Kidney epithelial cell (primary cell): ENCODE results near the gene IER3. TPM values are rescaled to one million over a fixed set of nuclear protein-coding genes. Genes with fewer than 3 reads are reported as not detected.
A peak's percentile ranks its signal among the peaks of the same experiment; 100 is the strongest.
"Not testable (repeated sequence)": the region's sequence is repeated elsewhere in the genome, so short reads cannot be mapped to it uniquely, and the experiment has no call there.

Source experiments
- DNase-seq: peaks from one replicate; pipeline ENCODE4 v3.0.0-alpha.2; 2010; ENCODE audit warnings: low read depth
- H3K27me3 ChIP-seq: 2 replicates; pipeline ENCODE4 v1.6.0; 2011; ENCODE audit warnings: low read length; ENCODE audit not compliant: control insufficient read depth, insufficient read depth
- H3K36me3 ChIP-seq: 2 replicates; pipeline ENCODE4 v1.5.1; 2011; ENCODE audit warnings: low read length; ENCODE audit not compliant: control insufficient read depth, insufficient read depth
- H3K4me3 ChIP-seq: 2 replicates; pipeline ENCODE4 v1.5.1; 2011; ENCODE audit warnings: low read depth, mild to moderate bottlenecking, control low read depth, low read length
- CTCF ChIP-seq: IDR thresholded peaks from 2 replicates; pipeline ENCODE4 v1.5.1; 2011; ENCODE audit warnings: mild to moderate bottlenecking, moderate library complexity, low read length, control low read depth, inconsistent platforms; ENCODE audit not compliant: insufficient read depth, poor library complexity, severe bottlenecking
- total RNA-seq: library from RNA; depleted of rRNA; stranded (reverse); fragments of >200 nt; gene quantifications from 2 replicates; pipeline ENCODE4 v1.2.3, GENCODE V29; 2015

The IER3 gene
- total RNA-seq, 1 donor from 2014 or later = 229 TPM

GRCh38 chr6:30767944-30768301, 23.6 kb upstream of the IER3 start:
- Histone ChIP-seq H3K27me3 (no peaks in the 10 kb centered on the region), H3K36me3 (no peaks in the 10 kb centered on the region), H3K4me3 (no peak overlapping the region)
- no peak for DNase-seq
- TF ChIP-seq CTCF = no peak

DNA sequence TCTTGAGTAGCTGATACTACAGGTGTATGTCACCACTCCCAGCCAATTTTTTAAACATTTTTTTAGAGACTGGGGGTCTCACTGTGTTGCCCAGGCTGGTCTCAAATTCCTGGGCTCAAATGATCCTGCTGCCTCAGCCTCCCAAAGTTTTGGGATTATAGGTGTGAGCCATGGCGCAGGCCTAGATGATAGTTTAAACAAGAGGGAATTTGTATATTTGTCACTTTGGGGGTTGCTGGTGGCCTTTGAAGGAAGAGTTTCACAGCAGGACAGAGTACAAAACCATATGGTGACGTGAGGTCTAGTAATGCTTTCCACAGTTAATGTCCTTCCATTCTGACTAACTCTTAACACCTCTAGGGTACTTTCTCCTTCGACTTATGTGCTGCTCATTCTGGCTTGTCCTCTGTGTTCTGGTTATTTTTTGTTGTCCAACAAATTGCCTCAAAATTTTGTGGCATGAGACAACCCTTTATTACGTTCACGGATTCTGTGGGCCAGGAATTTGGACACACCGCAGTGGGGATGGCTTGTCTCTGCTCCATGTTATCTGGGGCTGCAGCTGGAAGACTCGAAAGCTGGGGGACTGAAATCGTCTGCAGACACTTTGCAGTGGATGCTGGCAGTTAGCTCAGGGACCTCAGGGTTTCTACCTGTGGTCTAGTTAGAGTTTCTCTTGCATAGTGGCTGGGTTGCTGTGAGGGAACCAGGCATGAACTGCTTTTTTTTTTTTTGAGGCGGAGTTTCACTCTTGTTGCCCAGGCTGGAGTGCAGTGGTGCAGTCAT, 23.0 kb upstream of the IER3 start:
- no peak for DNase-seq
- no peaks in the 10 kb centered on the region for H3K27me3 ChIP-seq
- no peaks in the 10 kb centered on the region for H3K36me3 ChIP-seq
- no peak overlapping the region for H3K4me3 ChIP-seq
- no peak for TF ChIP-seq CTCF

DNA sequence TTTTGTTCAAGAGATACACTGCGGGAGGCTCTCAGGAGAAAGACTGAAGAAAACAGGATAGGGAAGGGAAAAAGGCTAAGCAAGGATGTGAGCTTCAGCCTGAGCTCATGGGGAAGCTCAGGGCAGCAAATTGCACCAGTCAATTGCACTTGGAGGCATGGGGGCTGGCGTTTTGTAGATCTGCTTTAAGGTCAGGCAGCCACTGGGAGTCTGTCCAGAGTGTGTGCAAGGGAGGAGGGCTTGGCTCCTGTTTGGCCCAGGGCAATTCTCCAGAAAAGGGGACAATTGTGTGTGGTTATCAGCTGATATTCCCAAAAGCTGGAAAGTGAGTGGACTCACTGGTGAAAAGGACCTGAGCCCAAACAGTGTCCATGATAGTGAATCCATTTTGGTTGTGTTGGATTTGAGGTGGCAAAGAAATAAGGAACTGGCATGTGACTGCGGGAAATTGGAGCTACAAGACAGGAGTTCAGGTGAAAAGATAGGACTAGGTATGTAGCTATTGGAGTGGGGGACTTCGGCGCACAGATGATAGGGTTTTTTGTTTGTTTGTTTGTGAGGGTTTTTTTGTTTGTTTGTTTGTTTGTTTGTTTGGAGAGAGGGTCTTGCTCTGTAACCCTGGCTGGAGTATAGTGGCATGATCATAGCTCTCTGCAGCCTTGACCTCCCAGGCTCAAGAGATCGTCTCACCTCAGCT, 22.3 kb upstream of the IER3 start:
- H3K4me3 ChIP-seq = no peak overlapping the region
- H3K27me3 ChIP-seq = no peaks in the 10 kb centered on the region
- DNase-seq = no peak
- H3K36me3 ChIP-seq = no peaks in the 10 kb centered on the region
- TF ChIP-seq CTCF = no peak

DNA sequence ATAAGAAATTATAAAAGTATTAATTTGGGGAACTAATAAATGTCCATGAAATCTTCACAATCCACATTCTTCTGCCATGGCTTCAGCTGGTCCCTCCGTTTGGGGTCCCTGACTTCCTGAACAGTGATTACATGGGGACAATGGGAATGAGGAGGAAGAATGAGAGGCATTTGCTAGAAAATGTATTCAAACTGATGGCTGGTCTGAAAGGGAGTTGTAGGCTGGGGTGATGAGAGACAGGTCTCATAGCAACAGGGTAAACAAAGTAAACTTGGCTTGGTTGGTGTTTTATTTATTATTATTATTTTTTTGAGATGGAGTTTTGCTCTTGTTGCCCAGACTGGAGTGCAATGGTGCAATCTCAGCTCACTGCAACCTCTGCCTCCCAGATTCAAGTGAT, 21.1 kb upstream of the IER3 start:
- not testable (repeated sequence) for DNase-seq, H3K36me3 ChIP-seq, H3K27me3 ChIP-seq, H3K4me3 ChIP-seq

GRCh38 chr6:30764490-30765043, 20.2 kb upstream of the IER3 start:
- not testable (repeated sequence) for H3K4me3 ChIP-seq, H3K27me3 ChIP-seq, DNase-seq, H3K36me3 ChIP-seq

DNA sequence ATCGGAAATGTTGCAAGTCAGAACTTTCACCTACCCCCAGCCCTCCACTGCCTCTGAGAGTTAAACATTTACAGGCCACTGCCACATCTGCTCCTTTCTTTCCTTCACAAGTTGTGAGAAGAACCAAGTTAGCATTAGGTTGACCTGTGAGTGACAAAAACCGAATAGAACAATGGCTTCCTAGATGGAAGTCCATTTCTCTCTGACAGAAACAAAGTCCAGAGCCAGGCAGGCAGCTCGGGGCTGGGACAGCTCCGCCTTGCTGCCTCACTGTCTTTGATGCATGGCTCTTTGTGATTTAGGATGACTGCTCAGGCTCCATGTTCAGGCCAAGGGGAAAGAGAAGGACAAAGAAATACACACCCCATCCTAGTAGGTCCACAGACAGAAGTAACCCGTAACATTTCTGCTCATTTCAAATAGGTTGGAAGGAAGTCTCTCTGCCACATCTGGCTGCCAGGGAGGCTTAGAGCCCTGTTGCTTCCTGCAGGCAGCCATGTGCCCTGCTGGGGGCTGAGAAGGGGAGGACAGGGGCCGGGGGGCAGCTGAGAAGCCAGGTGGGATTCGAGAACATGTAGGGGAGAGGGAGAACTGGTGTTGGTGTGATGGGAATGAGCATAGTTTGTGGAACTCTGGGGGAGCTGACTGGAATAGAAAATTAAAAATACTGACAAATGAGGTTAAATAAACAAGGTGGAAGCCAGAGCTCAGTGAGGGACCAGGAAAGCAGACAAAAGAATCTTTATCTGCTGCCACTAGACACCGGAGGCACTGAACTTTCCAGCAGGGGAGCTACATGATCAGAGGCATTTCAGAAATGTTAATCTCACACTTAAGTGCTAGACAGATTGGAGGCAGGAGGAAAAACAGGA, 19.5 kb upstream of the IER3 start:
- DNase-seq = peak; percentile 56
- H3K27me3 ChIP-seq = no peaks in the 10 kb centered on the region
- no peaks in the 10 kb centered on the region for H3K36me3 ChIP-seq
- no peak for TF ChIP-seq CTCF
- no peak overlapping the region for H3K4me3 ChIP-seq
